WTC11 (cell line): ENCODE data around the gene PTPN13.

Experiments
- CREM ChIP-seq: sonication (generic); formaldehyde crosslinking; IDR thresholded peaks from 2 replicates; pipeline ENCODE4 v1.8.1; 2022; ENCODE audit warnings: mild to moderate bottlenecking, missing genetic modification reagents, moderate library complexity
- CTCF ChIP-seq: fragments of 200-600 bp; IDR thresholded peaks from 2 replicates; pipeline ENCODE4 v1.8.0; 2022; ENCODE audit warnings: antibody characterized with exemption
- ESRRA ChIP-seq: sonication (generic); formaldehyde crosslinking; IDR thresholded peaks from 2 replicates; pipeline ENCODE4 v1.8.1; 2022; ENCODE audit warnings: mild to moderate bottlenecking, missing genetic modification reagents, borderline replicate concordance
- GRHL2 ChIP-seq: fragments of 250-450 bp; sonication (Bioruptor Pico); IDR thresholded peaks from 2 replicates; pipeline ENCODE4 v1.8.0; 2022; ENCODE audit warnings: mild to moderate bottlenecking, moderate library complexity; ENCODE audit not compliant: insufficient replicate concordance, severe bottlenecking
- IRF1 ChIP-seq: sonication (generic); formaldehyde crosslinking; IDR thresholded peaks from 2 replicates; pipeline ENCODE4 v1.8.0; 2023; ENCODE audit warnings: missing genetic modification reagents
- MXD4 ChIP-seq: fragments of 250-450 bp; sonication (Bioruptor Pico); IDR thresholded peaks from 2 replicates; pipeline ENCODE4 v1.8.0; 2021; ENCODE audit warnings: mild to moderate bottlenecking, moderate library complexity, borderline replicate concordance
- SMAD3 ChIP-seq: sonication (generic); formaldehyde crosslinking; IDR thresholded peaks from 2 replicates; pipeline ENCODE4 v1.8.0; 2022; ENCODE audit warnings: missing genetic modification reagents, mild to moderate bottlenecking, borderline replicate concordance
- TEAD4 ChIP-seq: sonication (generic); formaldehyde crosslinking; IDR thresholded peaks from 2 replicates; pipeline ENCODE4 v1.8.0; 2022; ENCODE audit warnings: mild to moderate bottlenecking, missing genetic modification reagents
- TF ChIP-seq, protein P1 (sequence below): sonication (generic); formaldehyde crosslinking; IDR thresholded peaks from 2 replicates; pipeline ENCODE4 v1.8.0; 2022; ENCODE audit warnings: mild to moderate bottlenecking, missing genetic modification reagents
- TF ChIP-seq, protein P2 (sequence below): sonication (generic); formaldehyde crosslinking; IDR thresholded peaks from 2 replicates; pipeline ENCODE4 v1.8.1; 2023; ENCODE audit warnings: mild to moderate bottlenecking, moderate library complexity, missing genetic modification reagents

DNA sequence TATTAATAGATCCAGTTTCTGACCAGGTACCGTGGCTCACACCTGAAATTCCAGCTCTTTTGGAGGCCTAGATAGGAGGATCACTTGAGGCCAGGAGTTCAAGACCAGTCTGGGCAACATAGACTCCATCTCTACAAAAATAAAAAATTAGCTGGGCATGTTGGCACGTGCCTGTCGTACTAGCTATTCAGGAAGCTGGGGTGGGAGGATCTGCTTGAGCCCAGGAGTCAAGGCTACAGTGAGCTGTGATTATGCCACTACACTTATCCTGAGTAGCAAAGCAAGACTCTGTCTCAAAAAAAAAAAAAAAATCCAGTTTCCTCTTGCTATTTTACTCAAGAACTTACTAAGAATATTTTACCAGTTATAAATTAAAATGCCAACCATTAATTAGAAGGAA lies 163.4 kb downstream of the PTPN13 start:
- TF ChIP-seq CTCF: no peak
- TF ChIP-seq SMAD3: no peak
- no peak for TF ChIP-seq IRF1 (CRISPR knock-in tag)
- TF ChIP-seq TEAD4 (CRISPR knock-in tag): no peak
- no peak for TF ChIP-seq CREM (CRISPR knock-in tag)
- TF ChIP-seq MXD4: no peak
- no peak for TF ChIP-seq ESRRA
- no peak for TF ChIP-seq GRHL2 (CRISPR knock-in tag)
- TF ChIP-seq, protein P1, sequence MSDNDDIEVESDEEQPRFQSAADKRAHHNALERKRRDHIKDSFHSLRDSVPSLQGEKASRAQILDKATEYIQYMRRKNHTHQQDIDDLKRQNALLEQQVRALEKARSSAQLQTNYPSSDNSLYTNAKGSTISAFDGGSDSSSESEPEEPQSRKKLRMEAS (CRISPR knock-in tag): no peak
- TF ChIP-seq, protein P2, sequence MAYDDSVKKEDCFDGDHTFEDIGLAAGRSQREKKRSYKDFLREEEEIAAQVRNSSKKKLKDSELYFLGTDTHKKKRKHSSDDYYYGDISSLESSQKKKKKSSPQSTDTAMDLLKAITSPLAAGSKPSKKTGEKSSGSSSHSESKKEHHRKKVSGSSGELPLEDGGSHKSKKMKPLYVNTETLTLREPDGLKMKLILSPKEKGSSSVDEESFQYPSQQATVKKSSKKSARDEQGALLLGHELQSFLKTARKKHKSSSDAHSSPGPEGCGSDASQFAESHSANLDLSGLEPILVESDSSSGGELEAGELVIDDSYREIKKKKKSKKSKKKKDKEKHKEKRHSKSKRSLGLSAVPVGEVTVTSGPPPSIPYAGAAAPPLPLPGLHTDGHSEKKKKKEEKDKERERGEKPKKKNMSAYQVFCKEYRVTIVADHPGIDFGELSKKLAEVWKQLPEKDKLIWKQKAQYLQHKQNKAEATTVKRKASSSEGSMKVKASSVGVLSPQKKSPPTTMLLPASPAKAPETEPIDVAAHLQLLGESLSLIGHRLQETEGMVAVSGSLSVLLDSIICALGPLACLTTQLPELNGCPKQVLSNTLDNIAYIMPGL: no peak
